GM13977 (cell line): ENCODE results near the gene SLC22A13.

Experiments used
- DNase-seq: peaks from one replicate; pipeline ENCODE4 v3.0.0; 2012; ENCODE audit warnings: low spot score
- CTCF ChIP-seq: IDR thresholded peaks from 2 replicates; pipeline ENCODE4 v1.5.1; 2012; ENCODE audit warnings: mild to moderate bottlenecking, control low read depth; ENCODE audit not compliant: insufficient read depth; ENCODE audit errors: extremely low read depth, missing control alignments
- in situ Hi-C: fragments of 300-500 bp; cut with MboI; formaldehyde crosslinking; loops from one replicate; pipeline ENCODE4 v1.12.0; 2022; ENCODE audit warnings: low sequenced_read_pairs, low pct_unique_long_range_greater_than_20kb, mixed read lengths, inconsistent platforms; ENCODE audit not compliant: unreplicated experiment

SLC22A13 gene

GRCh38 chr3:38265604-38266307 is at the start of gene SLC22A13:
Gene SLC22A13 (plus strand): TSS chr3:38265812. CDS start chr3:38265861, 49 bp downstream.
- in situ Hi-C loops = no loop called here
- TF ChIP-seq CTCF = no peak
- no peak for DNase-seq

GRCh38 chr3:38219609-38220197 is 45.9 kb upstream of the SLC22A13 start:
- in situ Hi-C loops = no loop called here
- no peak for TF ChIP-seq CTCF
- no peak for DNase-seq

GRCh38 chr3:38221005-38221404 is 44.6 kb upstream of the SLC22A13 start:
- TF ChIP-seq CTCF = no peak
- in situ Hi-C loops = no loop called here
- no peak for DNase-seq

- in situ Hi-C loops = no loop called here
- DNase-seq = no peak
- TF ChIP-seq CTCF = no peak
Observed at GRCh38 chr3:38222032-38222634, 43.5 kb upstream of the SLC22A13 start.

GRCh38 chr3:38224357-38224756 is 41.3 kb upstream of the SLC22A13 start:
- in situ Hi-C loops = no loop called here
- TF ChIP-seq CTCF = no peak
- no peak for DNase-seq

GRCh38 chr3:38226273-38226672 is 39.3 kb upstream of the SLC22A13 start:
- in situ Hi-C loops = no loop called here
- no peak for TF ChIP-seq CTCF
- no peak for DNase-seq
